SK-N-SH (cell line): ENCODE measurements around the gene RWDD2A. TPM values are rescaled to one million over a fixed set of nuclear protein-coding genes. Genes with fewer than 3 reads are reported as not detected.

Source experiments
- CTCF ChIA-PET: fragments of 300-600, 350-600 bp; formaldehyde crosslinking; extraction: SDS; loops from one replicate; lab custom pipeline; 2021; lab: Yijun Ruan, JAX
- POLR2A ChIA-PET: fragments of 350-600 bp; sonication (Branson Sonifier 250); formaldehyde crosslinking; extraction: SDS; loops from one replicate; lab custom pipeline; 2020; ENCODE audit warnings: antibody characterized with exemption, inconsistent platforms; lab: Yijun Ruan, JAX
- DNase-seq: peaks from one replicate; pipeline ENCODE4 v3.0.0; 2012
- H2AFZ ChIP-seq: fragments of 200-600 bp; sonication (generic); 2 replicates; pipeline ENCODE4 v1.8.1; 2016; ENCODE audit warnings: antibody characterized with exemption, mild to moderate bottlenecking, low read depth
- H3F3A ChIP-seq: fragments of 200-600 bp; sonication (generic); replicated peaks from 2 replicates; pipeline ENCODE3; 2016; ENCODE audit warnings: antibody characterized with exemption, mild to moderate bottlenecking; ENCODE audit not compliant: insufficient read depth
- H3K27ac ChIP-seq, 2 experiments: fragments of 200-500 bp in 1 of 2; fragments of 200-600 bp in 1 of 2; sonication (Bioruptor generic) in 1 of 2; sonication (generic), shearing (Covaris generic) in 1 of 2; 2 replicates each; pipeline versions ENCODE4 v1.5.1 to v1.6.1; 2014 to 2016; ENCODE audit warnings: low read depth in 2 of 2, inconsistent platforms in 1 of 2, low read length in 1 of 2, mild to moderate bottlenecking in 1 of 2, mixed read lengths in 1 of 2
- H3K27me3 ChIP-seq: fragments of 200-600 bp; sonication (generic), shearing (Covaris generic); 2 replicates; pipeline ENCODE4 v1.6.1; 2016; ENCODE audit warnings: mixed run types; ENCODE audit not compliant: insufficient read depth
- H3K36me3 ChIP-seq, 2 experiments: fragments of 200-500 bp in 1 of 2; fragments of 200-600 bp in 1 of 2; sonication (Bioruptor generic) in 1 of 2; sonication (generic) in 1 of 2; replicated peaks in 1 of 2; 2 replicates each; pipeline versions ENCODE3 to v1.5.1; 2014 to 2016; ENCODE audit warnings: low read length in 1 of 2, mild to moderate bottlenecking in 1 of 2; ENCODE audit not compliant: insufficient read depth in 2 of 2, control insufficient read depth in 1 of 2
- H3K4me1 ChIP-seq, 2 experiments: fragments of 200-500 bp in 1 of 2; fragments of 200-600 bp in 1 of 2; sonication (Bioruptor generic) in 1 of 2; sonication (generic), shearing (Covaris generic) in 1 of 2; 2 replicates each; pipeline versions ENCODE4 v1.5.1 to v1.6.1; 2014 to 2016; ENCODE audit warnings: low read depth in 1 of 2, low read length in 1 of 2, mixed run types in 1 of 2; ENCODE audit not compliant: insufficient read depth in 2 of 2, control insufficient read depth in 1 of 2
- H3K4me2 ChIP-seq: fragments of 200-600 bp; sonication (generic), shearing (Covaris generic); 2 replicates; pipeline ENCODE4 v1.6.1; 2017; ENCODE audit warnings: mixed run types
- H3K4me3 ChIP-seq, 2 experiments: fragments of 200-500 bp in 1 of 2; fragments of 200-600 bp in 1 of 2; sonication (Bioruptor generic) in 1 of 2; sonication (generic), shearing (Covaris generic) in 1 of 2; 2 replicates each; pipeline versions ENCODE4 v1.5.1 to v1.8.1; 2014 to 2016; ENCODE audit warnings: low read depth in 2 of 2, inconsistent platforms in 1 of 2, low read length in 1 of 2, mild to moderate bottlenecking in 1 of 2, mixed read lengths in 1 of 2, moderate library complexity in 1 of 2
- H3K79me2 ChIP-seq: fragments of 200-600 bp; sonication (generic); 2 replicates; pipeline ENCODE4 v1.8.1; 2017; ENCODE audit warnings: mild to moderate bottlenecking; ENCODE audit not compliant: insufficient read depth
- H3K9ac ChIP-seq: fragments of 200-600 bp; sonication (generic); 2 replicates; pipeline ENCODE4 v1.6.1; 2017; ENCODE audit warnings: mixed run types
- H3K9me2 ChIP-seq: fragments of 200-600 bp; sonication (generic); 2 replicates; pipeline ENCODE4 v1.6.1; 2017; ENCODE audit warnings: mixed run types
- H3K9me3 ChIP-seq: fragments of 200-600 bp; sonication (generic); 2 replicates; pipeline ENCODE4 v1.6.1; 2017; ENCODE audit warnings: mixed run types, mild to moderate bottlenecking, moderate library complexity
- H4K20me1 ChIP-seq: fragments of 200-600 bp; sonication (generic); 2 replicates; pipeline ENCODE4 v1.6.1; 2017; ENCODE audit warnings: mild to moderate bottlenecking, mixed run types; ENCODE audit not compliant: insufficient read depth
- CHD2 ChIP-seq: fragments of 150-350 bp; IDR thresholded peaks from 2 replicates; pipeline ENCODE4 v1.6.1; 2018; ENCODE audit warnings: low read length; ENCODE audit not compliant: partially characterized antibody
- ELF1 ChIP-seq: IDR thresholded peaks from 2 replicates; pipeline ENCODE4 v1.4.0; 2012
- FOSL2 ChIP-seq: IDR thresholded peaks from 2 replicates; pipeline ENCODE4 v1.4.0; 2012; ENCODE audit warnings: low read depth, mild to moderate bottlenecking, moderate library complexity, borderline replicate concordance
- FOXJ3 ChIP-seq: sonication (generic); formaldehyde crosslinking; IDR thresholded peaks from 2 replicates; pipeline ENCODE4 v1.5.1; 2020; ENCODE audit warnings: mild to moderate bottlenecking, missing genetic modification reagents
- FOXM1 ChIP-seq: IDR thresholded peaks from 2 replicates; pipeline ENCODE4 v1.4.0; 2012; ENCODE audit warnings: low read depth, mild to moderate bottlenecking
- GABPA ChIP-seq: IDR thresholded peaks from 2 replicates; pipeline ENCODE4 v1.4.0; 2012; ENCODE audit warnings: low read depth, mild to moderate bottlenecking
- GATA2 ChIP-seq: sonication (generic); formaldehyde crosslinking; IDR thresholded peaks from 2 replicates; pipeline ENCODE4 v1.5.0; 2020; ENCODE audit warnings: mild to moderate bottlenecking, missing genetic modification reagents
- IRF3 ChIP-seq: fragments of 150-350 bp; IDR thresholded peaks from 2 replicates; pipeline ENCODE4 v1.6.1; 2016; ENCODE audit warnings: mild to moderate bottlenecking, low read depth, low read length
- MEF2A ChIP-seq: IDR thresholded peaks from 2 replicates; pipeline ENCODE4 v1.4.0; 2012; ENCODE audit warnings: low read depth, borderline replicate concordance
- MXI1 ChIP-seq: IDR thresholded peaks from 2 replicates; pipeline ENCODE4 v1.6.1; 2012; ENCODE audit warnings: mild to moderate bottlenecking, low read depth, low read length, improper control_type of control experiment
- NRF1 ChIP-seq: IDR thresholded peaks from 2 replicates; pipeline ENCODE4 v1.6.1; 2012; ENCODE audit warnings: low read depth, mild to moderate bottlenecking, low read length
- PBX3 ChIP-seq: IDR thresholded peaks from 2 replicates; pipeline ENCODE4; 2012
- POLR2AphosphoS5 ChIP-seq: IDR thresholded peaks from 2 replicates; pipeline ENCODE4 v1.6.1; 2012; ENCODE audit warnings: low read depth, low read length
- RAD21 ChIP-seq: IDR thresholded peaks from 2 replicates; pipeline ENCODE4 v1.6.1; 2012; ENCODE audit warnings: mild to moderate bottlenecking, low read length
- REST ChIP-seq: IDR thresholded peaks from 2 replicates; pipeline ENCODE4 v1.6.1; 2012; ENCODE audit warnings: mild to moderate bottlenecking, low read depth, low read length, moderate library complexity
- SIN3A ChIP-seq: IDR thresholded peaks from 2 replicates; pipeline ENCODE4 v1.6.1; 2012; ENCODE audit warnings: low read depth, mild to moderate bottlenecking, low read length, moderate library complexity, borderline replicate concordance
- SMC3 ChIP-seq: IDR thresholded peaks from 2 replicates; pipeline ENCODE4 v1.6.1; 2012; ENCODE audit warnings: low read depth, low read length, improper control_type of control experiment
- TAF1 ChIP-seq: IDR thresholded peaks from 2 replicates; pipeline ENCODE4 v1.6.1; 2012; ENCODE audit warnings: low read depth, mild to moderate bottlenecking, low read length, moderate library complexity, borderline replicate concordance
- TEAD4 ChIP-seq: IDR thresholded peaks from 2 replicates; pipeline ENCODE4 v1.4.0; 2012; ENCODE audit warnings: mild to moderate bottlenecking, borderline replicate concordance; ENCODE audit not compliant: insufficient read depth
- YY1 ChIP-seq: IDR thresholded peaks from 2 replicates; pipeline ENCODE4 v1.4.0; 2012; ENCODE audit warnings: low read depth, mild to moderate bottlenecking
- WGBS: methylation state at CpG from one replicate; pipeline ENCODE4 v1.1.6; 2017; ENCODE audit warnings: low lambda C conversion rate; 5-methylcytosine and 5-hydroxymethylcytosine counted together
- polyA plus RNA-seq, 3 experiments: library from polyadenylated mRNA; depleted of rRNA; stranded (reverse); fragments of >200 nt; gene quantifications; 2 replicates each; pipeline ENCODE4 v1.2.3, GENCODE V29; 2012
- TF ChIP-seq, protein P1 (sequence below): IDR thresholded peaks from 2 replicates; pipeline ENCODE4 v1.4.0; 2012; ENCODE audit warnings: low read depth
- TF ChIP-seq, protein P2 (sequence below): fragments of 200-600 bp; sonication (generic); IDR thresholded peaks from 2 replicates; pipeline ENCODE4 v1.6.1; 2017; ENCODE audit warnings: antibody characterized with exemption, mild to moderate bottlenecking, moderate library complexity
- TF ChIP-seq, protein P3 (sequence below): IDR thresholded peaks from 2 replicates; pipeline ENCODE4 v1.4.0; 2012; ENCODE audit warnings: low read depth, borderline replicate concordance

Gene RWDD2A
- polyA plus RNA-seq, 1 of the 3 experiments (the other 2 are of a cell fraction): 3.4 TPM

- no peaks in the 10 kb centered on the region for H3K9me2 ChIP-seq
- 25% methylated on average over 7 of the region's 7 CpGs for WGBS
- H3K4me1 ChIP-seq: peaks cover 6 to 9% of the 10 kb centered on the region in 2 experiments; a peak in 3 of 4 replicates
- POLR2A ChIA-PET: interaction anchor here (0.7 to 1.7 kb wide), 2 partner anchors 148 to 150 kb away, joined by 5 to 8 read pairs; partner anchors contain the start of genes DOP1A and UBE3D
- peak overlapping the region in 1 of 2 experiments; percentile 16; a peak in 1 of 4 replicates for H3K4me3 ChIP-seq
- no peaks in the 10 kb centered on the region for H3K27me3 ChIP-seq
- H3F3A ChIP-seq: no peaks in the 10 kb centered on the region
- peak overlapping the region; percentile 24; the same call in 1 of the 2 replicates for H3K4me2 ChIP-seq
- no peaks in the 10 kb centered on the region for H3K9me3 ChIP-seq
- H3K27ac ChIP-seq: peak overlapping the region; percentile 64 to 72
- peak; percentile 51 for DNase-seq
- CTCF ChIA-PET: interaction anchor here (0.6 to 13.0 kb wide), 41 partner anchors 8 to 1099 kb away, joined by 3 to 328 read pairs (median 3); partner anchors contain the start of genes DOP1A, PGM3, PRSS35 and RWDD2A
- peak overlapping the region; percentile 27; the same call in 1 of the 2 replicates for H3K9ac ChIP-seq
- peaks cover 3 to 5% of the 10 kb centered on the region in 2 experiments for H3K36me3 ChIP-seq
- H3K79me2 ChIP-seq: no peaks in the 10 kb centered on the region
- no peaks in the 10 kb centered on the region for H4K20me1 ChIP-seq
- H2AFZ ChIP-seq: peak overlapping the region; percentile 52; the same call in 1 of the 2 replicates
- TF ChIP-seq GABPA (no peak), MEF2A (no peak), FOXM1 (no peak), FOSL2 (no peak), MXI1 (0 out of 2 replicates have a peak, but pooled peaks have one; percentile 46), NRF1 (no peak), TAF1 (no peak), RAD21 (peak; percentile 88), FOXJ3 (CRISPR knock-in tag) (no peak), IRF3 (no peak), SIN3A (0 out of 2 replicates have a peak, but pooled peaks have one; percentile 34), GATA2 (CRISPR knock-in tag) (no peak), REST (no peak), SMC3 (peak; percentile 89), TEAD4 (no peak), ELF1 (no peak), CHD2 (peak; percentile 62), POLR2AphosphoS5 (no peak), YY1 (0 out of 2 replicates have a peak, but pooled peaks have one; percentile 29), PBX3 (no peak)
- TF ChIP-seq, protein P1, sequence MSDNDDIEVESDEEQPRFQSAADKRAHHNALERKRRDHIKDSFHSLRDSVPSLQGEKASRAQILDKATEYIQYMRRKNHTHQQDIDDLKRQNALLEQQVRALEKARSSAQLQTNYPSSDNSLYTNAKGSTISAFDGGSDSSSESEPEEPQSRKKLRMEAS: 0 out of 2 replicates have a peak, but pooled peaks have one; percentile 23
- TF ChIP-seq, protein P2, sequence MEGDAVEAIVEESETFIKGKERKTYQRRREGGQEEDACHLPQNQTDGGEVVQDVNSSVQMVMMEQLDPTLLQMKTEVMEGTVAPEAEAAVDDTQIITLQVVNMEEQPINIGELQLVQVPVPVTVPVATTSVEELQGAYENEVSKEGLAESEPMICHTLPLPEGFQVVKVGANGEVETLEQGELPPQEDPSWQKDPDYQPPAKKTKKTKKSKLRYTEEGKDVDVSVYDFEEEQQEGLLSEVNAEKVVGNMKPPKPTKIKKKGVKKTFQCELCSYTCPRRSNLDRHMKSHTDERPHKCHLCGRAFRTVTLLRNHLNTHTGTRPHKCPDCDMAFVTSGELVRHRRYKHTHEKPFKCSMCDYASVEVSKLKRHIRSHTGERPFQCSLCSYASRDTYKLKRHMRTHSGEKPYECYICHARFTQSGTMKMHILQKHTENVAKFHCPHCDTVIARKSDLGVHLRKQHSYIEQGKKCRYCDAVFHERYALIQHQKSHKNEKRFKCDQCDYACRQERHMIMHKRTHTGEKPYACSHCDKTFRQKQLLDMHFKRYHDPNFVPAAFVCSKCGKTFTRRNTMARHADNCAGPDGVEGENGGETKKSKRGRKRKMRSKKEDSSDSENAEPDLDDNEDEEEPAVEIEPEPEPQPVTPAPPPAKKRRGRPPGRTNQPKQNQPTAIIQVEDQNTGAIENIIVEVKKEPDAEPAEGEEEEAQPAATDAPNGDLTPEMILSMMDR: peak; percentile 95
- TF ChIP-seq, protein P3, sequence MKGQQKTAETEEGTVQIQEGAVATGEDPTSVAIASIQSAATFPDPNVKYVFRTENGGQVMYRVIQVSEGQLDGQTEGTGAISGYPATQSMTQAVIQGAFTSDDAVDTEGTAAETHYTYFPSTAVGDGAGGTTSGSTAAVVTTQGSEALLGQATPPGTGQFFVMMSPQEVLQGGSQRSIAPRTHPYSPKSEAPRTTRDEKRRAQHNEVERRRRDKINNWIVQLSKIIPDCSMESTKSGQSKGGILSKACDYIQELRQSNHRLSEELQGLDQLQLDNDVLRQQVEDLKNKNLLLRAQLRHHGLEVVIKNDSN: no peak
Measured at GRCh38 chr6:83215131-83216047, 22.2 kb downstream of the RWDD2A start.
